WTC11 (cell line): ENCODE data around the gene GPLD1. TPM values are rescaled to one million over a fixed set of nuclear protein-coding genes. Genes with fewer than 3 reads are reported as not detected.

Experiments
- ARID4B ChIP-seq: sonication (generic); formaldehyde crosslinking; IDR thresholded peaks from 2 replicates; pipeline ENCODE4 v1.8.0; 2023; ENCODE audit warnings: missing genetic modification reagents, mild to moderate bottlenecking, borderline replicate concordance
- ATF6 ChIP-seq: sonication (generic); formaldehyde crosslinking; IDR thresholded peaks from 2 replicates; pipeline ENCODE4 v1.8.1; 2023; ENCODE audit warnings: mild to moderate bottlenecking, missing genetic modification reagents
- CREM ChIP-seq: sonication (generic); formaldehyde crosslinking; IDR thresholded peaks from 2 replicates; pipeline ENCODE4 v1.8.1; 2022; ENCODE audit warnings: mild to moderate bottlenecking, missing genetic modification reagents, moderate library complexity
- E2F5 ChIP-seq: sonication (generic); formaldehyde crosslinking; IDR thresholded peaks from 2 replicates; pipeline ENCODE4 v1.8.1; 2022; ENCODE audit warnings: mild to moderate bottlenecking, moderate library complexity, missing genetic modification reagents
- ERG ChIP-seq: fragments of 250-450 bp; sonication (Bioruptor Pico); IDR thresholded peaks from 2 replicates; pipeline ENCODE4 v1.8.0; 2021; ENCODE audit warnings: mild to moderate bottlenecking
- ETV6 ChIP-seq: sonication (generic); formaldehyde crosslinking; IDR thresholded peaks from 2 replicates; pipeline ENCODE4 v1.8.1; 2022; ENCODE audit warnings: mild to moderate bottlenecking, missing genetic modification reagents
- FOXK1 ChIP-seq: sonication (generic); formaldehyde crosslinking; IDR thresholded peaks from 2 replicates; pipeline ENCODE4 v1.8.0; 2022; ENCODE audit warnings: mild to moderate bottlenecking, moderate library complexity, missing genetic modification reagents
- FOXP1 ChIP-seq: sonication (generic); formaldehyde crosslinking; IDR thresholded peaks from 2 replicates; pipeline ENCODE4 v1.8.0; 2022; ENCODE audit warnings: missing genetic modification reagents, mild to moderate bottlenecking, moderate library complexity, borderline replicate concordance
- FOXP4 ChIP-seq: sonication (generic); formaldehyde crosslinking; IDR thresholded peaks from 2 replicates; pipeline ENCODE4 v1.8.0; 2022; ENCODE audit warnings: mild to moderate bottlenecking, missing genetic modification reagents
- GABPB1 ChIP-seq: sonication (generic); formaldehyde crosslinking; IDR thresholded peaks from 2 replicates; pipeline ENCODE4 v1.8.1; 2023; ENCODE audit warnings: mild to moderate bottlenecking, missing genetic modification reagents
- GTF2I ChIP-seq: fragments of 250-450 bp; sonication (Bioruptor Pico); conservative IDR thresholded peaks from 2 replicates; pipeline ENCODE4 v1.4.0; 2021; ENCODE audit warnings: mild to moderate bottlenecking
- IRF1 ChIP-seq: sonication (generic); formaldehyde crosslinking; IDR thresholded peaks from 2 replicates; pipeline ENCODE4 v1.8.0; 2023; ENCODE audit warnings: missing genetic modification reagents
- KAT7 ChIP-seq: sonication (generic); formaldehyde crosslinking; IDR thresholded peaks from 2 replicates; pipeline ENCODE4 v1.8.1; 2023; ENCODE audit warnings: missing genetic modification reagents, mild to moderate bottlenecking, borderline replicate concordance
- NFE2L1 ChIP-seq: sonication (generic); formaldehyde crosslinking; IDR thresholded peaks from 2 replicates; pipeline ENCODE4 v1.8.1; 2023; ENCODE audit warnings: missing genetic modification reagents
- NR2C2 ChIP-seq: sonication (generic); formaldehyde crosslinking; IDR thresholded peaks from 2 replicates; pipeline ENCODE4 v1.8.0; 2022; ENCODE audit warnings: mild to moderate bottlenecking, missing genetic modification reagents
- PRDM15 ChIP-seq: sonication (generic); formaldehyde crosslinking; IDR thresholded peaks from 2 replicates; pipeline ENCODE4 v1.8.0; 2022; ENCODE audit warnings: missing genetic modification reagents
- SMAD3 ChIP-seq: sonication (generic); formaldehyde crosslinking; IDR thresholded peaks from 2 replicates; pipeline ENCODE4 v1.8.0; 2022; ENCODE audit warnings: missing genetic modification reagents, mild to moderate bottlenecking, borderline replicate concordance
- SOX15 ChIP-seq: fragments of 250-450 bp; sonication (Bioruptor Pico); IDR thresholded peaks from 2 replicates; pipeline ENCODE4 v1.9.0; 2021; ENCODE audit warnings: mild to moderate bottlenecking
- SP1 ChIP-seq: sonication (generic); formaldehyde crosslinking; conservative IDR thresholded peaks from 2 replicates; pipeline ENCODE4 v1.8.1; 2022; ENCODE audit warnings: missing genetic modification reagents
- TEAD4 ChIP-seq: sonication (generic); formaldehyde crosslinking; IDR thresholded peaks from 2 replicates; pipeline ENCODE4 v1.8.0; 2022; ENCODE audit warnings: mild to moderate bottlenecking, missing genetic modification reagents
- TP53 ChIP-seq: sonication (generic); formaldehyde crosslinking; IDR thresholded peaks from 2 replicates; pipeline ENCODE4 v1.8.1; 2023; ENCODE audit warnings: mild to moderate bottlenecking, missing genetic modification reagents
- ZNF263 ChIP-seq: sonication (generic); formaldehyde crosslinking; IDR thresholded peaks from 2 replicates; pipeline ENCODE4 v1.8.1; 2022; ENCODE audit warnings: low read depth, mild to moderate bottlenecking, moderate library complexity, missing genetic modification reagents
- ZNF671 ChIP-seq: fragments of 250-450 bp; sonication (Bioruptor Pico); IDR thresholded peaks from 2 replicates; pipeline ENCODE4 v1.8.0; 2021; ENCODE audit warnings: mild to moderate bottlenecking
- total RNA-seq: library from RNA; stranded (reverse); gene quantifications from 3 replicates; pipeline ENCODE4 v1.2.3, GENCODE V29; 2021

GPLD1 gene
- total RNA-seq, 1 experiment from 2014 or later: 8.4 TPM

- TF ChIP-seq FOXP4 (peak; percentile 62; the same call in 1 of the 2 replicates), ETV6 (CRISPR knock-in tag) (peak; percentile 74), SOX15 (CRISPR knock-in tag) (no peak), ERG (CRISPR knock-in tag) (0 out of 2 replicates have a peak, but pooled peaks have one; percentile 44), CREM (CRISPR knock-in tag) (no peak), SMAD3 (CRISPR knock-in tag) (peak; percentile 66; the same call in 1 of the 2 replicates), ATF6 (CRISPR knock-in tag) (0 out of 2 replicates have a peak, but pooled peaks have one; percentile 62), NFE2L1 (CRISPR knock-in tag) (peak; percentile 57; the same call in 1 of the 2 replicates), ZNF671 (CRISPR knock-in tag) (no peak; the same call in 1 of the 2 replicates), E2F5 (CRISPR knock-in tag) (peak; percentile 39; the same call in 1 of the 2 replicates), TP53 (CRISPR knock-in tag) (no peak), FOXK1 (CRISPR knock-in tag) (peak; percentile 35), KAT7 (peak; percentile 44; the same call in 1 of the 2 replicates), GTF2I (CRISPR knock-in tag) (no peak), SP1 (CRISPR knock-in tag) (peak; percentile 80; the same call in 1 of the 2 replicates), ZNF263 (CRISPR knock-in tag) (no peak), IRF1 (CRISPR knock-in tag) (peak; percentile 69; the same call in 1 of the 2 replicates), ARID4B (peak; percentile 66; the same call in 1 of the 2 replicates), PRDM15 (CRISPR knock-in tag) (0 out of 2 replicates have a peak, but pooled peaks have one; percentile 10), GABPB1 (CRISPR knock-in tag) (peak; percentile 73; the same call in 1 of the 2 replicates), NR2C2 (CRISPR knock-in tag) (no peak), FOXP1 (CRISPR knock-in tag) (peak; percentile 84; the same call in 1 of the 2 replicates), TEAD4 (CRISPR knock-in tag) (0 out of 2 replicates have a peak, but pooled peaks have one; percentile 35)
Measured at GRCh38 chr6:24402697-24403500, 86.5 kb downstream of the GPLD1 start, which contains the start of gene MRS2 (continued).
